OCI-M2 (cell line): ENCODE results near the gene ZNF692.

ENCODE experiments used
- DNase-seq: peaks from one replicate; lab custom pipeline; 2025; ENCODE audit not compliant: unreplicated experiment; lab: John Stamatoyannopoulos, UW

ZNF692 gene

DNA sequence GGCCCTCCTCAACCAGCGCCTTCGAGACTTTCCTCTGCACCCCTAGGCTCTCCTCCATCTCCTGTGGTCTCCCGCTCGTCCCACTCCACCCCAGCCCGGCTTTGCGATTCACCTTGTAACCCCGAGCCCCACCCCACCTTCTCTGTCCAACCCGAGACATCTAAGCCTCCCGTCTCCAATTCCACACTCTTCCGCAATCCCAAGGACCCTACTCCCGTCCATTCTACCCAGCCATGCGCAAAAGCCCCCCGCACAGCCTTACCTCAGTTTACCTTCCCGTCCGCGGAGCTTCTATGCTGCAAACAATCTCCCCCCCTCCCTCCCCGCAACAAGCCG lies 33.3 kb downstream of the ZNF692 start:
- DNase-seq = no peak

DNA sequence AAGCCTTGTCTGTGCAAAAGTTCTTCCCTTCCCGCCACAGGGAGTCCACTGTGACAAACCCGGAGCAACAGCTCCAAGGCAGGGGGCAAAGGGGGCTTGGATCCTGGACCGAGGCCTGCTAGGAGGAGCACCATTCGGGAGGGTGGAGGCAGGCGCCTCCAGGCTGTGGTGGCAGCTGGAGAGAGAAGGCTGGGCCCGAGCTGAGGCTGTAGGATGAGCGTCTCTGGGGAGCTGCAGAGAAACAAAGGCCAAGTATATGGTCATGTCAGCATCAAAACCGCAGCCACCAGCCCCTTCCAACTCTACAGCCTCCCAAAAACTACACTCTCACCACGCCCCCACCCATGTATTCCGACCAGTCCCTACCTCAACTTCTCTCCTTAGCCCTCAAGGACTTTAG lies 33.7 kb downstream of the ZNF692 start:
- DNase-seq = no peak

DNA sequence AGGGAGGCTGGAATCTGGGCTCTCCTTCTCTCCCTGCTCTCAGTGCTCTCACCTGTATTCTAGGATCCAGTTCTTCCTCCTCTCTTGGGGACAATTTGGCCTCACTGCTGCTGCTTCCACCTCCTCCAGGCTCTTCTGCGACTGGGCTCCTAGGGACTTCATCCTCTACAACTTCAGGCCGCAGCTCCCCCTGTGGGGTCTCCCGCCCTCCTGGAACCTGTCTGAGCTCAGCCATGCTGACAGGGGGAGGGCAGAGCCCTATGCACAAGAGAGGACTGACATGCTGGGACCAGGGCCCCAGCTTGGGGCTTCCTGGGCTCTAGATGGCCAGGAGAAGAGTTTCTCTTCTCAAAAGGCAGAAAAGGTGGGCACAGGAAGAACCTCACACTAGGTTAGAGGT lies 34.2 kb downstream of the ZNF692 start:
- DNase-seq = no peak

GRCh38 chr1:248824301-248824700 lies 34.6 kb downstream of the ZNF692 start:
- DNase-seq = no peak

- no peak for DNase-seq
Observed at GRCh38 chr1:248823517-248824001, 35.3 kb downstream of the ZNF692 start.

DNA sequence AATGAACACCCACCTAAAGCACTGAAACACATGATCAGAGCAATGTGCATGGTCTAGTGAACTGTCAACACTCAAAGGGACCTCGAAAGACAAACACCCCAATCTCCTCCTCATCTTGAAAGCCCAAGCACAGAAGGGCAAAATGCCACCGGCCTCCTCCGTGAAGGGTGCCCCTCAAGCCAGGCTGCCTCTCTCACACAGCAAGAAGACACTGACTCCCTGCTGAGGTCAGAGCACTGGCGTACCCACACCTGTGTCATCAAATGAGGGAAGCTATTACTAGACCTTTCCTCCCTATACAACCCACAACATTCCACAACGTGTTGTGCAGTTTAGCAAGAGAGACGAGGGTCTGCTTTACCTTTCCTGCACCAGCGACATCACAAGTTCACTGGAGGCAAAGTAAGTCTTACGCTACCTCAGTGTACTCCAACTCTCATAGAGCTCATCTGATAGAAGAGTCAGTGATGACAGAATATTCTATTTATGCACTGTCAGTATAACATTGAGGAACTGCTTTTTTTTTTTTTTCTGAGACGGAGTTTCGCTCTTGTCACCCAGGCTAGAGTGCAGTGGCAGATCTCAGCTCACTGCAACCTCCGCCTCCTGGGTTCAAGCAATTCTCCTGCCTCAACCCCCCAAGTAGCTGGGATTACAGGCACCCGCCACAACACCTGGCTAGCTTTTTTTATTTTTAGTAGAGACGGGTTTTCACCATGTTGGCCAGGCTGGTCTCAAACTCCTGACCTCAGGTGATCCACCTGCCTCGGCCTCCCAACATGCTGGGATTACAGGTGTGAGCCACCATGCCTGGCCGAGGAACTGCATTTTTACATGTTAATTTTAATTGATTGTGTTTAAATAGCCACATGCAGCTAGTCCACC lies 36.5 kb downstream of the ZNF692 start:
- no peak for DNase-seq

- DNase-seq = no peak
Observed at GRCh38 chr1:248821641-248822040, 37.2 kb downstream of the ZNF692 start.

GRCh38 chr1:248821101-248821500 lies 37.8 kb downstream of the ZNF692 start:
- no peak for DNase-seq

GRCh38 chr1:248820041-248820585 lies 38.8 kb downstream of the ZNF692 start:
- no peak for DNase-seq

- DNase-seq = no peak
Observed at GRCh38 chr1:248818505-248819374, 40.1 kb downstream of the ZNF692 start.

DNA sequence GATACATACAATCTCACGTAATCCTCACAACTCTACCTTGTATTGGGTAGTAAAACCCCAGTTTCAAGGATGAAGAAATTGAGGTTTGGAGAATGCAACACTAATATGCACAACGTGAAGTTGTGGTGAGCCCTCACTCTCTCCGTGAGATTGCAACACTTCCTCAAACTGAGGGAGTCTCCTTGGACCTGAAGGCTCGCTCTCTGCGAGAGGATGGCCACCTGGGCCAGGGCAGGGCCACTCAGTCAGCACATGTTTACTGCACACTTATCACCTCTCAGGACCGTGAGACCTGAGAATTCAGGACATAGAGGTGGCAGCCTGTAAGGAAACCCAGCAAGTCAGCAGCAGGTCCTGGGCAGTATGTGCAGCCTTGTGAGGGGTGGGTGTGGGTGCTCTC lies 41.8 kb downstream of the ZNF692 start:
- DNase-seq = no peak

DNA sequence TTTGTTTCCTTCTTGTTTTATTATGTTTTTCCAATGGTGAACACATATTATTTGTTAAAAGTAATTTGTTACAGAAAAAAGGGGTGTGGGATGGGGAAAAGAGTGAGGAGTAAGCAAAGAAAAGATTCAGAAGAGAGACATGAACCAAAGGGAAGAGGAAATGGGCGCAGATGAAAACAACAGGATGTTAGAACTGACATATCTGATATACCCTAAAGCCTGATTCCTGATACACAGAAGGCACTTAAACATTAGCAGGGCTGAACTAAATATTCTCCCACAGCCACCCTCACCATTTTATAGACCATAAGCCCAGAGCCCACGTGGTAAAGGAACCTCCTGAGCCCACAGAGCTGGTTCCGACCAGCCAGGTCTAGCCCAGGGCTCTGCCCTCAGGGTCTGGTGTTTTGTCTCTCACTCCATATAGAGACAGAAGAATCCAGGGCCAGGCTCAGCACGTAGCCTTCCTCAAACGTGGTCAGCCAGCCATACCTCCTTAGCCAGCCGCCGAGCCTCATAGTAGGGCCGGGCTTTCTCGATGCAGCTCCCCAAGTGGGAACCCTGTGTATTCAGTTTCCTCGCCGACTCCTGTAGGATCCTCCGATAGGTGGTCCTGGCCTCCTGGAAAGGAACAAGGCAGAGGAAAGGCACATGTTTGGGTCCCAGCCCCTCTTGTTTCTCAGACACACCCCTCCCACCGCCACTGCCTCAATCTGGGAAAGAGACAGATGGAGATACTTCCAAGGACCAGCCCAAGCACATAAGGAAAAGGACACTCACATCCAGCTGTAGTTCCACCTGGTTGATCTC lies 42.6 kb downstream of the ZNF692 start:
- DNase-seq = no peak

GRCh38 chr1:248815407-248816034 lies 43.4 kb downstream of the ZNF692 start:
- DNase-seq = no peak

- DNase-seq = no peak
Observed at GRCh38 chr1:248814351-248814750, 44.5 kb downstream of the ZNF692 start.

DNA sequence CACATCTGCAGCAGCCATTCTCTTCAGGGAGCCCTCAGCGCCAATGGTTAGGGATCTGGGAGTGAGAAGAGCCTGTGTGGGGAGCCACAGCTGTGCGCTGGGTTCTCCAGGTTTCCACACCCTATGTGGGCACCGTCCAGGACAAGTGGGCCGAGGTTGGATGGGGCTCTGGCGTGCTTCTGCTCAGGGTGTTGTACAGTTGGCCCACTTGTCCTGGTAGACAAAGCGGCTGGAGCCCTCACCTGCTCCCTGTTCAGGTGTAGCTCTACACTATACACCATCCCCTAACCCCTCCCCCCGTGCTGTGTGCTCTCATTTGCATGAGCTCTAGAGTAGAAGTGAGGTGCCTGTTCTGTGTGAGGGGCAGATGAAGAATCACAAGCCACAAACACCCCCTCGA lies 45.3 kb downstream of the ZNF692 start:
- no peak for DNase-seq

DNA sequence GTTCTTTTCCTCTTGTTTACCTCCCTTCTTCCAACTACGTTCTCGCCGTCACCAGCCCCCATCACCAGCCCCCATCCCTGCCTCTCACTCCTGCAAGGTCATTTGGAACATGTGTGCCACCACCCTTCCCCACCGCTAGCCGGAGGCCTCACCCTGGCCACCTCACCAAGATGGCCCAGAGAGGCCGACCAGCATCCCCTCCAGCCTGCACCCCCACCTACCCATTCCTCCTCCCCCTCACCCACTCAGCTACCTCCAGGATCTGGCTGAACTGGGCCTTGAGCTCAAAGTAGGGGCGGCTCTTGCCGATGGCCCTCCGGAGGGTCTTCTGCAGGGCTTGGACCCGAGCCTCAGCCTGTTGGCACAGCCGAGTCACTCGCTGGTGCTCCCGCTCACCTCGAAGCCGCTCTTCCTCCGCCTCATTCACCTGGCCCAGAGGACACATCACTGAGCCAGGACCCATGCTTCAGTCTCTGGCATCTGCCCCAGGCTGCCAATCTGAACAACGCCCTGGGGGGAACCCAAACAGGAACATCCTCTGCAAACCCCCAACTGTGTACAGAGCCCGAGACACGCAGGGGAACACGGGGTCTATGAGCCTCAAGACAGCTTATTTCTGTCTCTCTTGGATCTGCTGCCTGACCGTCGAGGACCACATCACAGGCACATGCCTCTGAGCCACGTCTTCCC lies 46.0 kb downstream of the ZNF692 start:
- no peak for DNase-seq

DNA sequence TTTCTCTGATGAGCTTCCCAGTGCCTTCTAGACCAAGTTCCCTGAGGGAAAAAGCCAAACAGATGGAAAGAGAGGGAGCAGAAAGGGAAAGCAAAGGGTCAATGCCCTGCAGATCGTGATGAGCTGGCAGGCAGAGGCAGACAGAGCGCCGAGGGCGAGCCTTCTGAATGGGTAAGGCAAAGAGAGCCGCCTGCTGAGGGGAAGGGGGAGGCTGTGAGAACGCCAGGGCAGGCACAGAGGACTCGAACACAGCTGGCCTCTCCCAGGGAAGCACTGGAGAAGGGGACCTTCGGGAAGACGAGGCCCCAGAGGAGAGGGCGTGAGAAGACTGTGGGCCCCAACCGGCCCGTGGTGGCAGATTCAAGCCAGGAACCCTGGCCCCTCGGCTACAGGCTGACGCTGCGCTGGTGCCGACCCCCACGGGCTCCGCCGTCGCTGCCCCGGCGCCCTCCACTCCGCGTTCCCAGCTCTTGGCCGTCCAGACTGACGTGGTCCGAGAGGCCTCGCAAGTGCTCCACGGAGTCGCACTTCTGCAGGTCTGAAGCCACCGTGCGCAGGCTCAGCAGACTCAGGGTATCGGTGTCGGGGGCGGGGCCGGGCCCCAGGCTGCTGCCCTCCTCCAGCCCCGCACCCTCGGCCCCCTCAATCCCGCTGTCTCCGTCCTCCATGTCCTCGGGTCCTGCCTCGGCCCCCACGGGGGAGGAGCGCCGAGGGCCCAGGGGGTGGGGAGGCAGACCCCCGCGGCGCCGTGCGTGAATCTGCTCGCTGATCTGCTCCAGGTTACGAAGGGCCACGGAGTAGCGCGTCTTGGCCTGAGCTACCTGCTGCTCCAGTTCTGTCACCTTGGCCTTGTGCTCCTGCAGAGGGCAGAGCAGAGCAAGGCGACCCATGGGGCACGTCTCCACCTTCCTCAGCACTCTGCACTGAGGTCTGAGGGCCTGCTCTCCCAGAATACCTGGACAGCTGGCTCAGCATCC lies 47.1 kb downstream of the ZNF692 start:
- no peak for DNase-seq

- DNase-seq = no peak
Observed at GRCh38 chr1:248810727-248811513, 48.0 kb downstream of the ZNF692 start.
